ENCODE data around the gene WEE1. TPM values are rescaled to one million over a fixed set of nuclear protein-coding genes. Genes with fewer than 3 reads are reported as not detected.
"Not testable (repeated sequence)": the region's sequence is repeated elsewhere in the genome, so short reads cannot be mapped to it uniquely, and the experiment has no call there.

Gene WEE1
- total RNA-seq, 1 donor: 32.2 TPM

- H3K4me1 ChIP-seq (ENCODE audit: insufficient read depth, low read length): peaks cover 13% of the 10 kb centered on the region
- H3K36me3 ChIP-seq (ENCODE audit: insufficient read depth, low read length): no peaks in the 10 kb centered on the region
- no peaks in the 10 kb centered on the region for H3K27me3 ChIP-seq (ENCODE audit: insufficient read depth, low read length)
- no peaks in the 10 kb centered on the region for H4K20me1 ChIP-seq (ENCODE audit: insufficient read depth, low read length)
- TF ChIP-seq, protein P1, sequence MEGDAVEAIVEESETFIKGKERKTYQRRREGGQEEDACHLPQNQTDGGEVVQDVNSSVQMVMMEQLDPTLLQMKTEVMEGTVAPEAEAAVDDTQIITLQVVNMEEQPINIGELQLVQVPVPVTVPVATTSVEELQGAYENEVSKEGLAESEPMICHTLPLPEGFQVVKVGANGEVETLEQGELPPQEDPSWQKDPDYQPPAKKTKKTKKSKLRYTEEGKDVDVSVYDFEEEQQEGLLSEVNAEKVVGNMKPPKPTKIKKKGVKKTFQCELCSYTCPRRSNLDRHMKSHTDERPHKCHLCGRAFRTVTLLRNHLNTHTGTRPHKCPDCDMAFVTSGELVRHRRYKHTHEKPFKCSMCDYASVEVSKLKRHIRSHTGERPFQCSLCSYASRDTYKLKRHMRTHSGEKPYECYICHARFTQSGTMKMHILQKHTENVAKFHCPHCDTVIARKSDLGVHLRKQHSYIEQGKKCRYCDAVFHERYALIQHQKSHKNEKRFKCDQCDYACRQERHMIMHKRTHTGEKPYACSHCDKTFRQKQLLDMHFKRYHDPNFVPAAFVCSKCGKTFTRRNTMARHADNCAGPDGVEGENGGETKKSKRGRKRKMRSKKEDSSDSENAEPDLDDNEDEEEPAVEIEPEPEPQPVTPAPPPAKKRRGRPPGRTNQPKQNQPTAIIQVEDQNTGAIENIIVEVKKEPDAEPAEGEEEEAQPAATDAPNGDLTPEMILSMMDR (IDR thresholded peaks at IDR 0.05; ENCODE audit: extremely low read depth, low read depth, low read length): no peak
- peak; percentile 55 for DNase-seq (ENCODE audit: insufficient read length, low spot score, missing footprints)
- no peak overlapping the region for H3K4me2 ChIP-seq (ENCODE audit: insufficient read depth, low read length)
- no peak overlapping the region for H3K4me3 ChIP-seq (ENCODE audit: insufficient read depth, low read length)
- no peak overlapping the region for H2AFZ ChIP-seq (ENCODE audit: low read length)
- H3K27ac ChIP-seq (ENCODE audit: low read depth, low read length): peak overlapping the region; percentile 62
- H3K79me2 ChIP-seq (ENCODE audit: insufficient read depth, low read length): no peaks in the 10 kb centered on the region
- H3K9me3 ChIP-seq (ENCODE audit: low read depth, low read length): peaks cover 2% of the 10 kb centered on the region
Observed at GRCh38 chr11:9600644-9601036, 27.2 kb downstream of the WEE1 start.

DNA sequence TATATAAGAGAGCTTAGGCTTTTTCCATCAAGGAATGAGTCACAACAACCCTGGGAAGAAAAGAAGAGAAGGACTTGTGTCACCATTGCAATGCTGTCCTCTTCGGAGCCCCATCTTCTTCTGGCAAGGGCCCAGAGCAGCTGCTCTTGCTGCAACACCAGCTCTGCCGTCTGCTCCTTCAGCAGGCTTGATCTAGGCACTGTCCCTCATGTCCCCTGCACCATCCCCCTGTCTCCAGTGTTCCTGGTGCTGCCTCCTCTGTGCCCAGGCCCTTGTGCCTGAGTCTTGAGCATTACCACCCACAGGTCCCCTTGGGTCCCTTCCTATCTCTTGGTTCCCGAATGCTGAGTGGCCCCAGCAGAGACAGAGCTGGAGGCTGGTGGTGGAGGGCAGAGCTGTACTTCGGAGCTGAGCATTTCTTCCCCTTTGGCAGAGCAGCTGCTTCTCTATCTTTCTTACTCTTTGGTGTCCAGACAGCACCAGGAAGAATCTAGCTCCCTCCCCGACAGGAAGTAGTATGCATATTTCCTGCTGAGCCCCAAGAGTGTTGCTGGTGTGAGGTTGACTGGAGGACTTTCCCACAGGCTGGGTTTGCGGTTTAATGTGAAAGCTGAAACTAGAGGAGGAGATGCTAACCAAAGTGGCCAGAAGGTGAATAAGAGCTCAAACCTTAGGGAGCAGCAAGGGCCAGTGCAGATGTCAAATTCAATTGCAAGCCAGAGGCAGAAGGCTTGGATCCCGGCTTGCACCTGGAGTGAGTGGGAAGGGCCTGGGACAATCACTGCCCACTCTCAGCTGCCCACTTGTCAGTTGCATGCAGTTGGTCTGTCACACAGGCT, 27.8 kb downstream of the WEE1 start:
- Histone ChIP-seq H3K27me3 (ENCODE audit: insufficient read depth, low read length) (no peaks in the 10 kb centered on the region), H2AFZ (ENCODE audit: low read length) (peak overlapping the region; percentile 81), H3K27ac (ENCODE audit: low read depth, low read length) (peak overlapping the region; percentile 62), H4K20me1 (ENCODE audit: insufficient read depth, low read length) (no peaks in the 10 kb centered on the region), H3K4me2 (ENCODE audit: insufficient read depth, low read length) (peak overlapping the region; percentile 16), H3K9me3 (ENCODE audit: low read depth, low read length) (peaks cover 2% of the 10 kb centered on the region), H3K79me2 (ENCODE audit: insufficient read depth, low read length) (no peaks in the 10 kb centered on the region), H3K36me3 (ENCODE audit: insufficient read depth, low read length) (no peaks in the 10 kb centered on the region), H3K4me3 (ENCODE audit: insufficient read depth, low read length) (peak overlapping the region; percentile 16), H3K4me1 (ENCODE audit: insufficient read depth, low read length) (peaks cover 13% of the 10 kb centered on the region)
- DNase-seq (ENCODE audit: insufficient read length, low spot score, missing footprints): peak; percentile 84
- TF ChIP-seq, protein P1 (IDR thresholded peaks at IDR 0.05; ENCODE audit: extremely low read depth, low read depth, low read length): no peak

DNA sequence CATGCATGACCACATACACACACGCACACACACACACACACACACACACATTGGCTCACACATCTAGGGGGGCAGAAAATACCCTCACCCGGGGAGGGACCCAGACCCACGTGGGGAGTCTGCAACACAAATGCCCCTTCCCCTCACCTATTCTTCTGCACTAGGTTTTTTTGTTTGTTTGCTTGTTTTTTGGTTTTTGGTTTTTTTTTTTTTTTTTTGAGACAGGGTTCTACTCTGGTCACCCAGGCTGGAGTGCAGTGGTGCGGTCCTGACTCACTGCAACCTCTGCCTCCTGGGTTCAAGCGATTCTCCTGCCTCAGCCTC, 28.4 kb downstream of the WEE1 start:
- no peak for DNase-seq (ENCODE audit: insufficient read length, low spot score, missing footprints)
- peaks cover 2% of the 10 kb centered on the region for H3K9me3 ChIP-seq (ENCODE audit: low read depth, low read length)
- H2AFZ ChIP-seq (ENCODE audit: low read length): no peak overlapping the region
- no peak overlapping the region for H3K4me3 ChIP-seq (ENCODE audit: insufficient read depth, low read length)
- H3K36me3 ChIP-seq (ENCODE audit: insufficient read depth, low read length): no peaks in the 10 kb centered on the region
- no peaks in the 10 kb centered on the region for H4K20me1 ChIP-seq (ENCODE audit: insufficient read depth, low read length)
- peaks cover 12% of the 10 kb centered on the region for H3K4me1 ChIP-seq (ENCODE audit: insufficient read depth, low read length)
- no peak overlapping the region for H3K27ac ChIP-seq (ENCODE audit: low read depth, low read length)
- TF ChIP-seq, protein P1 (IDR thresholded peaks at IDR 0.05; ENCODE audit: extremely low read depth, low read depth, low read length): no peak
- H3K27me3 ChIP-seq (ENCODE audit: insufficient read depth, low read length): no peaks in the 10 kb centered on the region
- H3K4me2 ChIP-seq (ENCODE audit: insufficient read depth, low read length): no peak overlapping the region
- no peaks in the 10 kb centered on the region for H3K79me2 ChIP-seq (ENCODE audit: insufficient read depth, low read length)

- not testable (repeated sequence) for H3K27ac ChIP-seq (ENCODE audit: low read depth, low read length); H3K27me3 ChIP-seq (ENCODE audit: insufficient read depth, low read length); H3K36me3 ChIP-seq (ENCODE audit: insufficient read depth, low read length)
Observed at GRCh38 chr11:9603214-9603613, 29.7 kb downstream of the WEE1 start.

More at GRCh38 chr11:9603214-9603613, 29.7 kb downstream of the WEE1 start:
- not testable (repeated sequence) for H3K4me3 ChIP-seq (ENCODE audit: insufficient read depth, low read length); H3K9me3 ChIP-seq (ENCODE audit: low read depth, low read length); DNase-seq (ENCODE audit: insufficient read length, low spot score, missing footprints); H3K79me2 ChIP-seq (ENCODE audit: insufficient read depth, low read length); H2AFZ ChIP-seq (ENCODE audit: low read length); H4K20me1 ChIP-seq (ENCODE audit: insufficient read depth, low read length); H3K4me2 ChIP-seq (ENCODE audit: insufficient read depth, low read length)
- peaks cover 10% of the 10 kb centered on the region for H3K4me1 ChIP-seq (ENCODE audit: insufficient read depth, low read length)

All from osteoblast (primary cell).